GM18511 (cell line): ENCODE results near the gene CENPO.
"Not testable (repeated sequence)": the region's sequence is repeated elsewhere in the genome, so short reads cannot be mapped to it uniquely, and the experiment has no call there.

ENCODE experiments used
- ATAC-seq: cut with Tn5 transposase; IDR thresholded peaks from one replicate; pipeline ENCODE4 v1.9.1; 2021; ENCODE audit warnings: mild to moderate bottlenecking, moderate library complexity; ENCODE audit not compliant: unreplicated experiment

Gene CENPO

GRCh38 chr2:24787532-24787931 lies 5.7 kb upstream of the CENPO start:
- no peak for ATAC-seq

- no peak for ATAC-seq
Observed at GRCh38 chr2:24788816-24789215, 4.4 kb upstream of the CENPO start.

- ATAC-seq: no peak
Observed at GRCh38 chr2:24791452-24791851, 1.8 kb upstream of the CENPO start.

GRCh38 chr2:24792542-24792873 lies 717 bp upstream of the CENPO start:
- no peak for ATAC-seq

- ATAC-seq: no peak
Observed at GRCh38 chr2:24793761-24794435, 673 bp downstream of the CENPO start.

GRCh38 chr2:24797644-24798043 lies 4.4 kb downstream of the CENPO start:
- ATAC-seq: no peak

GRCh38 chr2:24800487-24800886 lies 7.3 kb downstream of the CENPO start:
- not testable (repeated sequence) for ATAC-seq

- ATAC-seq: not testable (repeated sequence)
Observed at GRCh38 chr2:24805811-24806660, 12.8 kb downstream of the CENPO start.

GRCh38 chr2:24806661-24807036 lies 13.4 kb downstream of the CENPO start:
- ATAC-seq: no peak

GRCh38 chr2:24809316-24810007 lies 16.2 kb downstream of the CENPO start:
- no peak for ATAC-seq

GRCh38 chr2:24813691-24814137 lies 20.5 kb downstream of the CENPO start:
- no peak for ATAC-seq

GRCh38 chr2:24814516-24814915 lies 21.3 kb downstream of the CENPO start:
- ATAC-seq: no peak

- no peak for ATAC-seq
Observed at GRCh38 chr2:24815171-24815570, 21.9 kb downstream of the CENPO start.

- no peak for ATAC-seq
Observed at GRCh38 chr2:24816404-24816803, 23.2 kb downstream of the CENPO start.

- no peak for ATAC-seq
Observed at GRCh38 chr2:24816884-24817283, 23.7 kb downstream of the CENPO start.

- no peak for ATAC-seq
Observed at GRCh38 chr2:24818721-24819167, 25.5 kb downstream of the CENPO start.

GRCh38 chr2:24819442-24820174 lies 26.4 kb downstream of the CENPO start:
- ATAC-seq: no peak

GRCh38 chr2:24820175-24820513 lies 26.9 kb downstream of the CENPO start:
- ATAC-seq: no peak

GRCh38 chr2:24820598-24821432 lies 27.6 kb downstream of the CENPO start:
- ATAC-seq: no peak

- ATAC-seq: no peak
Observed at GRCh38 chr2:24821433-24821891, 28.2 kb downstream of the CENPO start.
